Upper lobe of left lung (tissue), 4 donors: ENCODE measurements around the gene HES2.
"Not testable (repeated sequence)": the region's sequence is repeated elsewhere in the genome, so short reads cannot be mapped to it uniquely, and the experiment has no call there.

ENCODE experiments used
- CTCF ChIP-seq, 6 experiments: fragments of 450-650 bp in 4 of 6; fragments of 200-600 bp in 2 of 6; sonication (generic) in 2 of 6; IDR thresholded peaks; one replicate each; pipeline ENCODE4 v1.5.1; 2016 to 2019; ENCODE audit warnings: antibody characterized with exemption in 6 of 6
- POLR2AphosphoS5 ChIP-seq, 2 donors: sonication (generic); formaldehyde crosslinking; IDR thresholded peaks; one replicate each; pipeline ENCODE4 v1.5.1; 2017; ENCODE audit warnings: antibody characterized with exemption in 2 of 2

GRCh38 chr1:6437012-6437700, 17.4 kb upstream of the HES2 start:
- not testable (repeated sequence) for TF ChIP-seq POLR2AphosphoS5, CTCF (IDR thresholded peaks at IDR 0.05)
